Stimulated activated CD8-positive, alpha-beta memory T cell treated with anti-CD3 and anti-CD28 coated beads, Interleukin-12 subunit alpha, Interleukin-12 subunit beta, amount 100 ng/mL, for 4 hours (primary cell): ENCODE data around the gene NFAT5.
"Not testable (repeated sequence)": the region's sequence is repeated elsewhere in the genome, so short reads cannot be mapped to it uniquely, and the experiment has no call there.

Experiments
- DNase-seq: peaks from one replicate; pipeline ENCODE4 v3.0.0-alpha.2; 2020; ENCODE audit warnings: low read depth

The NFAT5 gene

DNA sequence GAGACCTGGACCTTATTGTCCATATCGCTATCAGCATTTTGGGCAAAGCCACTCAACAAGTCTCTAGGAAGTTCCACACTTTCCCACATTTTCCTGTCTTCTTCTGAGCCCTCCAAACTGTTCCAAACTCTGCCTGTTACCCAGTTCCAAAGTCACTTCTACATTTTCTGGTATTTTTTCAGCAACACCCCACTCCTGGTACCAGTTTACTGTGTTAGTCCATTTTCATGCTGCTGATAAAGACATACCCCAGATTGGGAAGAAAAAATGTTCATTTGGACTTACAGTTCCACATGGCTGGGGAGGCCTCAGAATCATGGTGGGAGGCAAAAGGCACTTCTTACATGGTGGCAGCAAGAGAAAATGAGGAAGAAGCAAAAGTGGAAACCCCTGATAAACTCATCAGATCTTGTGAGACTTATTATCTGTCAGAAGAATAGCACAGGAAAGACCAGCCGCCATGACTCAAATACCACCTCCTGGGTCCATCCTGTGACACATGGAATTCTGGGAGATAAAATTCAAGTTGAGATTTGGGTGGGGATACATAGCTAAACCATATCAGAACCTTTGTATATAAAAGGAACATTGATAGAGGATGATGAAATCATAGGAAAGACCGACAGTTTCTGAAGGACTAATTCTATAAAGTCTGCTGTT, 71.6 kb downstream of the NFAT5 start:
- DNase-seq: not testable (repeated sequence)

DNA sequence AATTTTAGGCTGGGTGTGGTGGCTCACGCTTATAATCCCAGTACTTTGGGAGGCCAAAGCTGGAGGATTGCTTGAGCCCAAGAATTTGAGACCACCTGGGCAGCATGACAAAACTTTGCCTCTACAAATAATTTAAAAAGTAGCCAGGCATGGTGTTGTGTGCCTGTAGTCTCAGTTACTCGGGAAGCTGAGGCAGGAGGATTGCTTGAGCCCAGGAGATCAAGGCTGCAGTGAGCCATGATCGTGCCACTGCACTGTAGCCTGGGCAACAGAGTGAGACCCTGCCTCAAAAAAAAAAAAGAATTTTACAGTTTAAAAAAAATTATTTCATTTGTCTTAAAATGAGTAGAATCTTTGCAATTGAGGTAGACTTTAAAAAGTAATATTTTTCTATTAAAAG, 78.2 kb downstream of the NFAT5 start:
- DNase-seq: not testable (repeated sequence)

DNA sequence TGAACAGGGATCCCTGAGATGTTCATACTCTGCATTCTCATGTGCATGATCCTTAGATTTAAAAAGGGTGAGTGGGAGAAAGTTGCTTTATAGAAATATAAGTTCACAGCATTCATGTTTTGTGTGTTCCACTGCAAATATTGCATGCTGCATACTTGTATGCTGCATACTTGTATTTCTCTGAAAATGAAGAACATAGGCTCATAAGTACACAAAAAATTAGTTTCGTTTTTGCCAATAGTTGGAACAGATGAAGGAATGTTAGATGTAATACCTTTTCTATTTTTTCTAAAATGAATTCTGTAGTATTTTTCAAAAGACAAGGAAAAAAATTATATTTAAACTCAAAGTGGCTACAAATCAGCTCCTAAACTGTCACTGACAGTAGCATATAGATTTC, 79.0 kb downstream of the NFAT5 start:
- DNase-seq: no peak

DNA sequence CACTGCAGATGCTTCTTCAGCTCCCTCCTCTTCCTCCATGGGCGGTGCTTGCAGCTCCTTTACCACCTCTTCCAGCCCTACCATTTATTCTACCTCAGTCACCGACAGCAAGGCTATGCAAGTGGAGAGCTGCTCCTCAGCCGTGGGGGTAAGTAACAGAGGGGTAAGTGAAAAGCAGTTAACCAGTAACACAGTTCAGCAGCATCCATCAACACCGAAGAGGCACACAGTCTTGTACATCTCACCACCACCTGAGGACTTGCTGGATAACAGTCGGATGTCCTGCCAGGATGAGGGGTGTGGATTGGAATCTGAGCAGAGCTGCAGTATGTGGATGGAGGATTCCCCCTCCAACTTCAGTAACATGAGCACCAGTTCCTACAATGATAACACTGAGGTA, 81.3 kb downstream of the NFAT5 start:
- no peak for DNase-seq

DNA sequence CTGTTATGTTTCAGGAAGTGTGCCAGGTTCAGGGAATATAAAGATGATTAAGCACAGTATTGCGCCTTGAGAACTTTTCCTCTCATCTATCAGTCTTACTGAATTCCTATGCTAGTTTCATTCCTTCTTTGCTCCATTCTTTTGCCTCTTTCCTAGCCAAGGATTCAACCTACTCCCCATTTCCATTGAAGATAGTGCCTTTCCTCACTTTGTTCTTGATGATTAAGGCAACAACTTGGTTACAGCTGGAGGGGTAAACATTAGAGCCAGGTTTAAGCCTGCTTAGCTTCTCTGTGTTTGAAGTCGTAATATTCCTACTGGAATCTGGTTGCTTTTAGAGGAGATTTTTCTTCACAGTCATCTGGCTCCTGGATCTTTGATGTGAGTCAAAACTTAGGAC, 85.5 kb downstream of the NFAT5 start:
- DNase-seq: no peak

DNA sequence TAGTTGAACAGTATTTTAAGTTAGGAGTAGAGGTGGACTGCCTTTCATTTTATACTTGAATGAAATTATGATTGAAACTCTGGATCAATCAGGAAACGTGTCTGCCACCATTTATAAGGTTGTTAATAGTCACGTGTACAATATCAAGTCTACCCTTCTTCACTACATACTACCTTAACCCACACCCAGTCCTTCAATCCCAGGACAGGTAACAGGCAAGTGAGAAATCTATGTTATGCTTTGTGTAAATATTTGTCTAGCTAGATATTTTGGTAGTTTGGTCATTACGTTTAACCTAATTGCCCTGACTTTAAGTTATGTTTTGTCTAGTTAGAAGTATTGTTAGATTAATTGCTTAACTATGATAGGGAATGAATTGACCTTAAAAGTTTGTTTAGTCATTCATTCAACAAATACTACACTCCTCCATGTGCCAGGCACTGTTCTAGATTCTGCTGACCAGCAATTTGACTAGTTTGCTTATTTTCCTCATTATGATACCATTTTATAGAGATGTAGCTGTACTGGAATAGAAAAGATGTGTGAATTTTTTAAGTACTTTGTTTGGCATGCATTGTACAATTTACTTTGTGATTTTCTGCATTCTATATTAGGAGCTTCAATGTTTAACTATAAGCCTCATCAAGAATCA, 88.6 kb downstream of the NFAT5 start:
- no peak for DNase-seq

DNA sequence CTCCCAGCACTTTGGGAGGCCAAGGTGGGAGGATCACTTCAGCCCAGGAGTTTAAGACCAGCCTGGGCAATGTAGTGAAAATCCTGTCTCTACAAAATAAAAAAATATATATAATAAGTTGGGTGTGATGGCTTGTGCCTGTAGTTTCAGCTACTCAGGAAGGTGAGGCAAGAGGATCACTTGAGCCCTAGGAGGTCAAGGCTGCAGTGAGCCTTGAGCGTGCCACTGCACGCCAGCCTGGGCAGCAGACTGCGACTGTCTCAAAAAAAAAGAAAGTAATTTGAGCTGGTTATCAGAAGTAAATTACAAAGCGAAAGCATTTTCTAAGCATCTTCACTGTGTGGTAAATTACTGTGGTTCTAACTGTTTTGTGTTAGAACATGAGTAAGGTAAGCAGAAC, 94.4 kb downstream of the NFAT5 start:
- no peak for DNase-seq

DNA sequence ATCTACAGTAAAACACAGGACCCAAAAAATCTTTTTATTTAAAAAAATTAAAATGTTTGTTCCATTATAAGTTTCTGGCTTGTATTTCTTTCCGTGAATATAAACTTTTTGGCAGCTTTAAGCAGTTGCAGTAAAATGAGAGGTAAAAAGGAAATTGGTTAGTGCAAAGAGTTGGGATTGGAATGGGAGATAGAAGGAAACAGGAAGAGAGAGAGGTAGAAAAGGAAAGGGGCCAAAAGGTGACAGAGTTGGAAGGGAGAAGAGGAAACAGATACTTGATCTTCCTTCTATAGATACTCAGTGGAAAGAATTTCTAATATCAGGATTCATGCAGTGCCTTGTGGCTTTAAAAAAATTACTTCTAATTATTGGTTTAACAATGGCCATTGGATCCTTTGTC, 97.1 kb downstream of the NFAT5 start:
- no peak for DNase-seq

DNA sequence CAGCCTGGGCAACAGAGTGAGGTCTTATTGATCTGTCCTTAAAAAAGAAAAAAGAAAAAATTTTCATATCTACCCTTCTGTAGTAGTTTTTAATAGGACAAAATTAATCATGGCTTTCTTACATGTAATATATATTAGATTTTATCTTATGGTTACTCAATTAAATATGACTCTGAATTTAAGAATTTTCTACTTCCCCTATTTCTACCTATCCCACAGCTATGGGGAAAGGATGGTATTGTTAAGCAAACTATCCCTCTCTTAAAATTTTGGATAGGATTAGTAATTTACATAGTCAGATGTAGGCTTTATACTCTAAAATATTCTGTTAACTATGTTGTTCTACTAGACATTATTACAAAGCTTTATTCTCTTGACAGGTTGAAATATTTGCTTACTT, 98.1 kb downstream of the NFAT5 start:
- DNase-seq: no peak

DNA sequence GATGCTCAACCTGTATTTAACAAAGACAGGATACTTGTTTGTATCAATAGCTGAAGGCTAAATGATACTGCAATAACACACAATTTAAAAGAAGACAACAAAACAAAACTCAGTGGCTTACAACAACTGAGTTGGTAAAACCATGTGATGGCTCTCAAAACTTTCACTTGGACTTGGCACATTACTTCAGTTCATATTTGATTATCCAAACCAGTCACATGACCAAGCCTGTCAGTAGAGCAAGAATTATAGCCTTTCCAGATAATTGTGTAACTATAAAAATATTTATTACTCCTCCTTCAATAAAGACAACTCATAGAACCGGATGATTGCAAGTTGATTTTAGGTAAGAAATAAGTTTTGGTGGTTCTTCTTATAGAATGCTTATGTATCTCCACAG, 103.8 kb downstream of the NFAT5 start:
- no peak for DNase-seq

DNA sequence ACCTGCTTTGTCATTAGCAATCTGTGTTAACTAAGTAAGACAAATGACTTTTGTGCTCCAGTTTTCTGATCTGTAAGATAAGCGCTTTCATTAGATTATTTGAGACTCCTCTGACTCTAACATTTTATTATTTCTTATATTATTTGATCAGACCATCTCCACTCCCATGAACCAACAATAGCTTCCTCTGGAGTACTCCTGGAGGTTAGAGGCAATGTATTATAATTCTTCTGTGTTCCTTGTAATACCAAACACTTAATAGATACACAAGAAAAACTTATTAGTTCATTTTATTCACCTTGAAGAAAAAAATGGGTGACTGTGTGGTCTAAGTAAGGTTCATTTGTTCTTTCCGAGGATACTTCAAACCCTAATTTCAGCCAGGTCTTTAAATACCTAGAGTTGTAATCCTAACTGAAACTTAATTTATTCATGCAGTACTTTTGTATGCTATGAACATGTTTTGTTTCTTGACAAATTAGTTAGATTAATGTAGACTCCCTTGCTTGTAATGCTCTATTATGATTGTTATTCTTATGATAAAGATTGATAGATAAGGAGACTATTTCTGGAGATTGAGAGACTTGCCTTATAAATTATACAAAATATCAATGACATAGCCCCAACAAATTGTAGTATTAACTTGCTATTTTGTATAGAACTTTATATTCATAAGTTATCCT, 106.7 kb downstream of the NFAT5 start:
- DNase-seq: no peak

DNA sequence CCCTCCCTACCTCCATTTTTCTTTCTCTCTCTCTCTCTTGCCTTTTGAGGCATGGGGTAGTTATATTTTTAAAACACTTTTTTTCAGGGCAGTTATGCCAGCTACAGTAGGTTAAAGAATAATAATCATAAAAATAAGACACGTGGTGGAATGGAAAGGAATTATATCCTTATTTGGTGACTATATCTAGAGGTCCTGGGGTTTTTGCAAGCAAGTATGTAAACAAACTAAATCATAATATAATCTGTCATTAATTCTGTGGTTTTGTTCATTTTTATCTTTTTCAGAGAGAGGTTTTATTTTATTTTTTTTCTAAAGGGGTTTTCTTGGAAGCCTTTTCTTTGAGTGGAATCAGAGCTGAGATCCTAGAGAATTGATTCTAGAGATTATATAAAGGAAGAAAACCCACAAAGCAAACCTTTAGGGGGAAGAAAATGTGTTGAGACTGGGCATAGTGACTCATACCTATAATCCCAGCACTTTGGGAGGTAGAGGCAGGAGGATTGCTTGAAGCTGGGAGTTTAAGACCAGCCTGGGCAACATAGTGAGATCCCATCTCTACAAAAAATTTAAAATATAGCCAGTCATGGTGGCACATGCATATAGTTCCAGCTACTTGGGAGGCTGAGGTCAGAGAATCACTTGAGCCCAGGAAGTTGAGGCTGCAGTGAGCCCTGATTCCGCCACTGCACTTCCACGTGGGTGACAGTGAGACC, 107.4 kb downstream of the NFAT5 start:
- no peak for DNase-seq

DNA sequence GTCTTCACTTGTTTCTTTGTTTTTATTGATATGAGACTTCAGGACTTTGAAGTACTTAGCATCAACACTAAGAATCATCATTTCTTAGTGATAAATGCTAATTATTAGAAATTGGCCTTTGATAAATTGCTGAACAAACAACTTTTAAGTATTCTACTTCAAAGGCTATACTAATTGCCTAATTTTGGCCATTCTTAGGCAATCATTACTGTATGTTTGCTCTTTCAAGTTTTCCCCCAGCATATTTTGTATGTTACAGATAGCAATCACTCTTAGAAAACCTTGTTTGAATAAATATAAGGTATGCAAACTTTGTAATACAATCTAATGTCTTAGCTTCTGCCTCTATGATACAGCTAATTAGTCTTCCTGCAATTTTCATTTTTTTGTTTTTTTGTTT, 114.6 kb downstream of the NFAT5 start:
- no peak for DNase-seq

DNA sequence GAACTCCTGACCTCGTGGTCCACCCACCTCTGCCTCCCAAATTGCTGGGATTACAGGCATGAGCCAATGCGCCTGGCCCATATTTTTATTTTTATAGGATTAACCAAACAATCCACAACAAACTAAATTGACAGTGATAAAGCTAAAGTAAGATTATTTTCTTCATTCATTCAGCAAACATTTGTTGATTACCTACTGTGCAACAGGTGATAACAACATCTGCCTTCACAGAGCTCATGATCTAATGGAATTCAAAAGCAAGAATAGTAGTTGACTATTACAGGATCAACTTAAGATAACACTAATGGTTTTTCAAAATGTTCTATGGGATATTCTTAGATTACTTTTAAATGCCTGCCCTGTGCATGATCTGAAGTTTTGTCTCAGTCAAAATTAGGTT, 122.8 kb downstream of the NFAT5 start:
- no peak for DNase-seq

DNA sequence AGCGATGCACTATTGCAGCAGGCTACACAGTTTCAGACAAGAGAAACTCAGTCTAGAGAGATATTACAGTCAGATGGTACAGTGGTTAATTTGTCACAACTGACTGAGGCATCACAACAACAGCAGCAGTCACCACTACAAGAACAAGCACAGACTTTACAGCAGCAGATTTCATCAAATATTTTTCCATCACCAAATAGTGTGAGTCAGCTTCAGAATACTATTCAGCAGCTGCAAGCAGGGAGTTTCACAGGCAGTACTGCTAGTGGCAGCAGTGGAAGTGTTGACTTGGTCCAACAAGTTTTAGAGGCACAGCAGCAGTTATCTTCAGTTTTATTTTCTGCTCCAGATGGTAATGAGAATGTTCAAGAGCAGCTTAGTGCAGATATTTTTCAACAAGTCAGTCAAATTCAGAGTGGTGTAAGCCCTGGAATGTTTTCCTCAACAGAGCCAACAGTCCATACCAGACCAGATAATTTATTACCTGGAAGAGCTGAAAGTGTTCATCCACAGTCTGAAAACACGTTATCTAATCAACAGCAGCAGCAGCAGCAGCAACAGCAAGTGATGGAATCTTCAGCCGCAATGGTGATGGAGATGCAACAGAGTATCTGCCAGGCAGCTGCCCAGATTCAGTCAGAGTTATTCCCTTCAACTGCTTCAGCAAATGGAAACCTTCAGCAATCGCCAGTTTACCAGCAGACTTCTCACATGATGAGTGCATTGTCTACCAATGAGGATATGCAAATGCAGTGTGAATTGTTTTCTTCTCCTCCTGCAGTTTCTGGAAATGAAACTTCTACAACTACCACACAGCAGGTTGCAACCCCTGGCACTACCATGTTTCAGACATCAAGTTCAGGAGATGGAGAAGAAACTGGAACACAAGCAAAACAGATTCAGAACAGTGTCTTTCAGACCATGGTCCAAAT, 126.5 kb downstream of the NFAT5 start:
- DNase-seq: no peak

DNA sequence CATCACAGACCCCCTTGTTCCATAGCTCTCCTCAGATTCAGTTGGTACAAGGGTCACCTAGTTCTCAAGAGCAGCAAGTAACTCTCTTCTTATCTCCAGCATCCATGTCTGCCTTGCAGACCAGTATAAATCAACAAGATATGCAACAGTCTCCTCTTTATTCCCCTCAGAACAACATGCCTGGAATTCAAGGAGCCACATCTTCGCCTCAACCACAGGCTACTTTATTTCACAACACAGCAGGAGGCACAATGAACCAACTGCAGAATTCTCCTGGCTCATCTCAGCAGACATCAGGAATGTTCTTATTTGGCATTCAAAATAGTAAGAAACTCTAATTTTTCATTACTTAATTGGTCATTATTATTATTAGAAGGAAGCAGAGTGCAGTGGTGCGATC, 128.2 kb downstream of the NFAT5 start:
- DNase-seq: no peak

DNA sequence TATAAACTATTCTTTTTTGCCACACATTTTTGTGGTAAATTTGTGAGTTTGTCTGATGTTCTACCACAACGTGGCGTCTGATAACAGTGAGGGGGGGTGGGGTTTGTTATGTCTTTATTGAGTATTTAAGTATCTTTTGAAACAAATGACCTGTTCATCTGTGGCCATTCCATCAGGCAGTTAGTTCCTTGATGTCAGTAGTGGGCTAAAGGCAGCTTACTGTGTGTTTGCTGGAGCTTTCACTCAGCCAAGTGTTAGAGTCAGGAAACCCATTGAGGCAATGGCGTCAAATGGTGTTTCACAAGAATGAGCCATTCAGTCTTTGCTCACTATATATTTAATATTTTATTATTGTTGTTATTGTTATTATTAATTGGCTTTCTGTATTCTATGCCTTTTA, 132.6 kb downstream of the NFAT5 start:
- DNase-seq: no peak

DNA sequence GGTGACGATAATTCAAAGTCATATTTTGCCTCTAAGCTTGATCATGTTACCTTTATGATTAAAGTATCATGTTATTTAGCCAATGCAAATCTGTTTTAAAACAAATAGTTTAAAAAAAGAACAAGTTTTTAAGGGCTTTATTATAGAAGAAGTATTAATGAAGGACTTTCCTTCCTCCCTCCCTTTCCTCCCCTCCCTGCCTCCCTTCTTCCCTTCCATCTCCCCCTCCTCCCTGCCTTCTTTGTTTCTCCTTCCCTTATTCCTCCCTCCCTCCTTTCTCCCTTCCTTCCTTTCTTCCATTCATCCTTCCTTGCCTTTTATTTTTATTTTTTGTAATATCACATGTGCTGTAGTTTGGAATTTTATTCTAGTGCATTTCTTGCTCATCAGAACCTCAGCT, 134.1 kb downstream of the NFAT5 start:
- no peak for DNase-seq

DNA sequence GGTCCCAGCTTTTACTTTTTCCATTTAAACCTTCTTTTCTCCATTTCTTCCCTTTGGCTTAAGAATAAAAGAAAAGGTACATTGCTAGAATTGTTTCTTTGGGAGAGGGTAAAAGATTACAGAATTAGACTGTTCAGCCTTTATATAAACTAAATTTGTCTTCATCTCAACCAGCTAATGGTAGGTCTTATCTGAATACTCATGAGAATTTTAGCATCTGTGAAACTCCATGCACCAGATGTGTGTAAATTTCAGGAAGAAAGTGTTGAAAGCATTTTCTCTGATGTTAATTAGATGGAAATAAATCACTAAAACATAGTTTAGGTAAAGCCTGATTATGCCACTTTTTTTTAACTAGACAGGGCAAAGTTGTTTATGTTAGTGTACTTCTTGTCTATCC, 135.7 kb downstream of the NFAT5 start:
- no peak for DNase-seq

DNA sequence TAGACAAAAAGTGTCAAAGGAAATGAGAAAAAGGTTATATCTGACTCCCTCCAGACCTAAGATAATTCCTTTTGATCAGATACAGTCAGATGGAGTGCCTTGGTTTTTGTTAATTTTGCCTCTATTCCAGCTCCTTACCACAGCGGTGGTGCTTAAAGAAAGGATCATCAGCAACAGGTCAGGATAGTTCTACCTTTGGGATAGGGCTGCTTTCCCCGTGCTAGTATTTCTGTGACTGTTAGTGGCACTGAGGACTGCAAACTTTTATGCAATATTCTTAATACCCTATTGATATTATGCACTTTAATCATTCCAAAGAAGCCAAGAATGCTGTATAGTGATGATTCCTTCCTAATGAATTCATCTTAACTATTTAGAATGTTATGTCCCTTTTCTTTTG, 136.1 kb downstream of the NFAT5 start:
- DNase-seq: no peak

DNA sequence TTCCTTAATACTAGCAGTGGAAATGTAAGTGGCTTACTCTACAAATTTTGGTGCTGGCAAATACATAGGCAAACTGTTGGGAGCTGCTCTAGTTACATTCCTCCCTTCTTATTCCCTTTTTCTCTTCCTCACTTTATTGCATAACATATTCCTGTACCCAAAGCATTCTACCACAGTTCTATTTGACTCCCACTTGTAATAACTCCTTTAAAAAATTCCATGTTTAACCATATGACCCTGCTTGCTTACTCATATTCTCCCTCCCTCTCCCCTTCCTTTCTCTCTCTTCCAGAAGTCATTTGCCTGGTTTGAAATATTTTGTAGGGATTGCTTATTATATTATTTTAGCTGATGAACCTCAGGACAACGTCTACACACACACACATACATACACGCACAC, 137.9 kb downstream of the NFAT5 start:
- DNase-seq: no peak
